SU-DHL-6 (cell line): ENCODE results near the gene EFCAB8.
A peak's percentile ranks its signal among the peaks of the same experiment; 100 is the strongest.

Experiments
- H2AFZ ChIP-seq: fragments of 200-600 bp; sonication (generic); 2 replicates; pipeline ENCODE4 v1.6.1; 2014; ENCODE audit warnings: low read depth, mild to moderate bottlenecking, moderate library complexity, mixed read lengths, antibody characterized with exemption, low read length; ENCODE audit not compliant: severe bottlenecking
- H3F3A ChIP-seq: fragments of 200-600 bp; shearing (Covaris generic); 2 replicates; pipeline ENCODE4 v1.6.0; 2016; ENCODE audit warnings: antibody characterized with exemption, mild to moderate bottlenecking; ENCODE audit not compliant: insufficient read depth
- H3K27ac ChIP-seq: fragments of 200-600 bp; sonication (generic); 2 replicates; pipeline ENCODE4 v1.5.1; 2016; ENCODE audit warnings: low read depth, mild to moderate bottlenecking, low read length, moderate library complexity, mixed read lengths
- H3K27me3 ChIP-seq: fragments of 200-600 bp; sonication (generic), shearing (Covaris generic); 2 replicates; pipeline ENCODE4 v1.6.0; 2014; ENCODE audit warnings: mild to moderate bottlenecking, low read length
- H3K36me3 ChIP-seq: fragments of 200-600 bp; sonication (generic); 2 replicates; pipeline ENCODE4 v1.6.1; 2014; ENCODE audit warnings: mild to moderate bottlenecking, low read length, mixed read lengths
- H3K4me2 ChIP-seq: fragments of 300-600, 200-600 bp; shearing (Covaris generic), sonication (generic); 2 replicates; pipeline ENCODE4 v1.6.0; 2014; ENCODE audit warnings: low read length, low read depth, mild to moderate bottlenecking; ENCODE audit not compliant: poor library complexity, severe bottlenecking
- H3K4me3 ChIP-seq: fragments of 200-600 bp; sonication (generic); 2 replicates; pipeline ENCODE4 v1.5.1; 2014; ENCODE audit warnings: antibody characterized with exemption, low read length, mild to moderate bottlenecking, mixed read lengths; ENCODE audit not compliant: insufficient read depth, poor library complexity, severe bottlenecking
- H3K79me2 ChIP-seq: fragments of 200-600 bp; sonication (generic); 2 replicates; pipeline ENCODE4 v1.6.1; 2014; ENCODE audit warnings: mild to moderate bottlenecking, low read length, moderate library complexity; ENCODE audit not compliant: insufficient read depth
- H3K9ac ChIP-seq: fragments of 200-600 bp; sonication (generic); 2 replicates; pipeline ENCODE4 v1.7.0; 2014; ENCODE audit warnings: mild to moderate bottlenecking, low read length
- H3K9me2 ChIP-seq: fragments of 200-600 bp; sonication (generic); replicated peaks from 2 replicates; pipeline ENCODE4 v1.6.1; 2014; ENCODE audit warnings: low read length; ENCODE audit not compliant: insufficient read depth
- H3K9me3 ChIP-seq: fragments of 200-600 bp; sonication (generic); 2 replicates; pipeline ENCODE4 v1.6.1; 2014; ENCODE audit warnings: low read length, mixed read lengths; ENCODE audit not compliant: insufficient read depth
- H4K20me1 ChIP-seq: fragments of 200-600 bp; sonication (generic); 2 replicates; pipeline ENCODE4 v1.6.1; 2014; ENCODE audit warnings: low read depth, mild to moderate bottlenecking, antibody characterized with exemption, low read length, moderate library complexity, mixed read lengths
- EZH2phosphoT487 ChIP-seq: fragments of 200-600 bp; sonication (generic), shearing (Covaris generic); conservative IDR thresholded peaks from 2 replicates; pipeline ENCODE4 v1.6.1; 2018; ENCODE audit warnings: mild to moderate bottlenecking, antibody characterized with exemption, low read length, moderate library complexity, mixed read lengths
- TF ChIP-seq, protein P1 (sequence below): fragments of 200-600 bp; sonication (generic); IDR thresholded peaks from one replicate; pipeline ENCODE4 v1.5.1; 2017; ENCODE audit warnings: antibody characterized with exemption, mild to moderate bottlenecking, low read length, moderate library complexity; ENCODE audit not compliant: insufficient read depth, poor library complexity, severe bottlenecking

EFCAB8 gene

DNA sequence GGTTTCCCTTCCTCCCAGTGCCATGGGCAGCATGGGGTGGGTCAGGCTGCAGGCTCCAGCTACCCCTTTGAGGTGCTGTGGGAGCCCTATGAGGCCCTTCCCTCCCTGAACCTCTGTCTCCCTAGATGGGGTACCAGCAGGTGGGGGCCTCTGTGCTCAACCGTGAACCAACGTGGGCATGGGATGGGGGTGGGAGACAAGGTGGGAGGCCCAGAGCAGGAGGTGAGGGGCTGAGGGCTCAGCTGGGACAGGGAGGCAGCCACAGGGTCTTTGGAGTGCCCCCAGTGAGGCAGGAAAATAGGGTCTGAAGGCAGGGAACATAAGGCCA lies 112.2 kb downstream of the EFCAB8 start:
- Histone ChIP-seq H4K20me1 (no peaks in the 10 kb centered on the region), H3F3A (no peaks in the 10 kb centered on the region), H3K9me3 (no peaks in the 10 kb centered on the region), H3K9ac (no peak overlapping the region), H3K9me2 (no peaks in the 10 kb centered on the region), H3K27me3 (no peaks in the 10 kb centered on the region), H3K36me3 (no peaks in the 10 kb centered on the region), H2AFZ (peak overlapping the region; percentile 95), H3K4me3 (no peak overlapping the region), H3K4me2 (no peak overlapping the region), H3K27ac (no peak overlapping the region), H3K79me2 (no peaks in the 10 kb centered on the region)
- no peak for TF ChIP-seq EZH2phosphoT487
- TF ChIP-seq, protein P1, sequence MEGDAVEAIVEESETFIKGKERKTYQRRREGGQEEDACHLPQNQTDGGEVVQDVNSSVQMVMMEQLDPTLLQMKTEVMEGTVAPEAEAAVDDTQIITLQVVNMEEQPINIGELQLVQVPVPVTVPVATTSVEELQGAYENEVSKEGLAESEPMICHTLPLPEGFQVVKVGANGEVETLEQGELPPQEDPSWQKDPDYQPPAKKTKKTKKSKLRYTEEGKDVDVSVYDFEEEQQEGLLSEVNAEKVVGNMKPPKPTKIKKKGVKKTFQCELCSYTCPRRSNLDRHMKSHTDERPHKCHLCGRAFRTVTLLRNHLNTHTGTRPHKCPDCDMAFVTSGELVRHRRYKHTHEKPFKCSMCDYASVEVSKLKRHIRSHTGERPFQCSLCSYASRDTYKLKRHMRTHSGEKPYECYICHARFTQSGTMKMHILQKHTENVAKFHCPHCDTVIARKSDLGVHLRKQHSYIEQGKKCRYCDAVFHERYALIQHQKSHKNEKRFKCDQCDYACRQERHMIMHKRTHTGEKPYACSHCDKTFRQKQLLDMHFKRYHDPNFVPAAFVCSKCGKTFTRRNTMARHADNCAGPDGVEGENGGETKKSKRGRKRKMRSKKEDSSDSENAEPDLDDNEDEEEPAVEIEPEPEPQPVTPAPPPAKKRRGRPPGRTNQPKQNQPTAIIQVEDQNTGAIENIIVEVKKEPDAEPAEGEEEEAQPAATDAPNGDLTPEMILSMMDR = no peak

DNA sequence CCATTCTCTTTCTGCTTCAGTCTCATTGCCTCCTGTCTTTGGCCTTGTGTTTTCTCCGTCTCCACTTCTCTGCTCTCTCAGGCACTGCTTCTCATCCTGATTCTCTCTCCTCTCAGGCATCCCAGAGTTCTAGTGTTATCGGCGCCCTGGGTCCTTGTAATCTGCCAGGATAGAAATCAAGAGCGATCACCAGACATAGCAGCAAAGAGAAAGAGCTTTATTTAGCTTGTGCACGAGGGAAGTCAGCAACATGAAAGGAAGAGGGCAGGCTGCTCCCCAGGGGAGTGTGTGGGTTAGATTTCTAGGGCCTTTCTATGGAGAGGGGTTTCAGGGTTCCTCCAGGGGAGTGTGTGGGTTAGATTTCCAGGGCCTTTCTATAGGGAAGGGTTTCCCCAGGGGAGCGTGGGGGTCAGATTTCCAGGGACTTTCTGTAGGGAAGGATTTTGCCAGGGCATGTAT lies 113.0 kb downstream of the EFCAB8 start:
- Histone ChIP-seq H3K4me2 (peak overlapping the region; percentile 45), H3K9me2 (no peaks in the 10 kb centered on the region), H3K27ac (peak overlapping the region; percentile 89), H3K27me3 (no peaks in the 10 kb centered on the region), H3K9ac (peak overlapping the region; percentile 42), H3F3A (no peaks in the 10 kb centered on the region), H3K9me3 (no peaks in the 10 kb centered on the region), H3K4me3 (peak overlapping the region; percentile 1), H3K79me2 (no peaks in the 10 kb centered on the region), H4K20me1 (no peaks in the 10 kb centered on the region), H2AFZ (peak overlapping the region; percentile 95), H3K36me3 (no peaks in the 10 kb centered on the region)
- TF ChIP-seq, protein P1 = no peak
- no peak for TF ChIP-seq EZH2phosphoT487

DNA sequence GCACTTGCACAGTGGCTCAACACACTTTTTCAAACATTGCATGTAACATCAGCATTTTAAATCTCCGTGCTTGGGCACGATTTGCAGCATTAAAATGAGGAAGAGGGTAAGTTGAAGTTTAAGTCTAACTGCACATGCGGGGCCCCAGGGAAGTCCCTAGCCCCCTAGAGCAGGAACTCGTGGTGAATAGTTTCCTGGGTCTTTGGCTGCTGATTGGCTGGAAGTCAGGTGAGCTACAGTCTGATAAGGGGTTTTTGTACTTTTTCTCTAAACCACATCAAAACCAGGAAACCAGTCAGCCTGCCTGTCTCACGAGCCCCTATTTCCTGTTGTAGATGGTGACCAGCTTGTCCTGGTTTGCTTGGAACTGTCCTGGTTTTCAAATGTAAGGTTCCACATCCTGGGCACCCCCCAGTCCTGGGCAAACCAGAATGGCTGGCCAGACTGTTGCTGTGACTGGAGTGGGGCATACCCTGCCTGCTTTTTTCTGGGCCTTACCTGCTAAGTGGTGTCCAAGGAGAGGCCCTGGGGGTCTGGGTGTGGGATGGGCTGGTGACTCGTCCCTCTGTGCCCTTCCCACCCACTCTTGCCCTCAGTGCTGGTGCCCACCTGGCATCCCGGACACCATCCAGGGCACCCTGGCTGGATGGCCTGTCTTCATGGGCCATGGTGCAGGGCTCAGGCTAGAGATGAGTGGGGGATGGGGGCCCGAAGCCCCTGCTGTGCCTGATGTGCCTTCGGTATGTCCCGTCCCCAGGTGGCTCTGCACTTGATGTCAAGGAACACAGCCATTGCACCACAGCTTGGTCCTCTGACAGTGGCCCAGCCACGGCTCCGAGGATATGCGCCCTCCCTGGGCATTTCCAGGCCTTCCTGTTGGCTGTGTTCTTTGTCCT lies 113.7 kb downstream of the EFCAB8 start:
- H3K4me2 ChIP-seq = peak overlapping the region; percentile 45

More for the DNA sequence above, 113.7 kb downstream of the EFCAB8 start:
- Histone ChIP-seq H3K79me2 (no peaks in the 10 kb centered on the region), H3K9ac (peak overlapping the region; percentile 42), H3K27me3 (no peaks in the 10 kb centered on the region), H3F3A (no peaks in the 10 kb centered on the region), H3K9me3 (no peaks in the 10 kb centered on the region), H3K36me3 (no peaks in the 10 kb centered on the region), H3K9me2 (no peaks in the 10 kb centered on the region), H3K4me3 (peak overlapping the region; percentile 5), H3K27ac (peak overlapping the region; percentile 89), H4K20me1 (no peaks in the 10 kb centered on the region), H2AFZ (peak overlapping the region; percentile 95)
- TF ChIP-seq, protein P1 = no peak
- no peak for TF ChIP-seq EZH2phosphoT487
